Upper lobe of right lung (tissue), 1 donor: ENCODE measurements around the gene NPPC. TPM values are rescaled to one million over a fixed set of nuclear protein-coding genes. Genes with fewer than 3 reads are reported as not detected.

Experiments used
- ATAC-seq: fragments of 200-7000 bp; cut with Tn5 transposase; one replicate; pipeline ENCODE4 v1.9.1; 2020; ENCODE audit warnings: mild to moderate bottlenecking, moderate library complexity
- DNase-seq: peaks from one replicate; pipeline ENCODE4 v3.0.0-alpha.2; 2020
- H3K27ac ChIP-seq: fragments of 200-600 bp; one replicate; pipeline ENCODE4 v1.8.0; 2022
- H3K27me3 ChIP-seq: fragments of 200-600 bp; one replicate; pipeline ENCODE4 v1.8.0; 2022; ENCODE audit warnings: mild to moderate bottlenecking
- H3K36me3 ChIP-seq: fragments of 200-600 bp; one replicate; pipeline ENCODE4 v1.8.0; 2022
- H3K4me1 ChIP-seq: fragments of 200-600 bp; one replicate; pipeline ENCODE4 v1.8.0; 2022
- H3K4me3 ChIP-seq: fragments of 200-600 bp; one replicate; pipeline ENCODE4 v1.8.0; 2022; ENCODE audit warnings: mild to moderate bottlenecking
- H3K9me3 ChIP-seq: fragments of 200-600 bp; one replicate; pipeline ENCODE4 v1.8.0; 2022
- CTCF ChIP-seq: fragments of 200-600 bp; IDR thresholded peaks from one replicate; pipeline ENCODE4 v1.8.0; 2022; ENCODE audit warnings: antibody characterized with exemption
- intact Hi-C: fragments of 100-400 bp; cut with DNase I; formaldehyde crosslinking; loops from one replicate; pipeline ENCODE4 v1.11.0; 2022
- long read RNA-seq: library from polyadenylated mRNA; unstranded; transcript quantifications from one replicate; pipeline ENCODE4 v2.0.0, GENCODE V29; 2021
- total RNA-seq: library from RNA; stranded (reverse); fragmentation: NEBNext Ultra II Directional; extraction: Animal tissue kit (Norgen Biotek cat#: 25700); gene quantifications from one replicate; pipeline ENCODE4 v1.2.1, GENCODE V29; 2021
- donor health status: DM: no; HTN: yes; CAD: no; lungs with severe emphysema.

NPPC gene
- not detected for total RNA-seq
- long read RNA-seq: 0 reads

GRCh38 chr2:231926180-231926741 lies at the start of gene NPPC:
Gene NPPC (minus strand): TSS chr2:231926396. CDS start chr2:231926249, 147 bp downstream.
- intact Hi-C loops: loop anchor here (10.0 kb wide), 1 partner anchor 509 kb away; no protein-coding TSS in a partner anchor
- H3K9me3 ChIP-seq: no peaks in the 10 kb centered on the region
- peaks cover 74% of the 10 kb centered on the region for H3K27me3 ChIP-seq
- DNase-seq (peak; percentile 65), ATAC-seq (peak; percentile 41)
- peak within 1 kb of the TSS; percentile 41 for H3K4me3 ChIP-seq
- no peak within 1 kb of the TSS for H3K27ac ChIP-seq
- TF ChIP-seq CTCF: no peak
- H3K36me3 ChIP-seq: no peaks in the 10 kb centered on the region
- H3K4me1 ChIP-seq: peaks cover 22% of the 10 kb centered on the region

GRCh38 chr2:231975001-231975400 lies 48.8 kb upstream of the NPPC start:
- H3K36me3 ChIP-seq: no peaks in the 10 kb centered on the region
- no peak overlapping the region for H3K27ac ChIP-seq
- no peaks in the 10 kb centered on the region for H3K27me3 ChIP-seq
- intact Hi-C loops: no loop called here
- no peak for TF ChIP-seq CTCF
- no peaks in the 10 kb centered on the region for H3K9me3 ChIP-seq
- H3K4me1 ChIP-seq: no peaks in the 10 kb centered on the region
- no peak overlapping the region for H3K4me3 ChIP-seq
- peak; percentile 49 for ATAC-seq
- DNase-seq: no peak

GRCh38 chr2:231970461-231970860 lies 44.3 kb upstream of the NPPC start:
- ATAC-seq (no peak), DNase-seq (no peak)
- Histone ChIP-seq H3K4me1 (no peaks in the 10 kb centered on the region), H3K27ac (no peak overlapping the region), H3K36me3 (no peaks in the 10 kb centered on the region), H3K4me3 (no peak overlapping the region), H3K9me3 (no peaks in the 10 kb centered on the region), H3K27me3 (no peaks in the 10 kb centered on the region)
- TF ChIP-seq CTCF: no peak
- intact Hi-C loops: no loop called here

- H3K27me3 ChIP-seq: no peaks in the 10 kb centered on the region
- no peak for TF ChIP-seq CTCF
- ATAC-seq (no peak), DNase-seq (no peak)
- H3K9me3 ChIP-seq: no peaks in the 10 kb centered on the region
- no peaks in the 10 kb centered on the region for H3K4me1 ChIP-seq
- no peak overlapping the region for H3K4me3 ChIP-seq
- no peaks in the 10 kb centered on the region for H3K36me3 ChIP-seq
- H3K27ac ChIP-seq: no peak overlapping the region
- intact Hi-C loops: no loop called here
Measured at GRCh38 chr2:231968820-231969219, 42.6 kb upstream of the NPPC start.

- H3K4me3 ChIP-seq: no peak overlapping the region
- no peaks in the 10 kb centered on the region for H3K4me1 ChIP-seq
- intact Hi-C loops: no loop called here
- DNase-seq: no peak
- ATAC-seq: no peak
- H3K36me3 ChIP-seq: no peaks in the 10 kb centered on the region
- no peaks in the 10 kb centered on the region for H3K9me3 ChIP-seq
- H3K27ac ChIP-seq: no peak overlapping the region
- H3K27me3 ChIP-seq: no peaks in the 10 kb centered on the region
- no peak for TF ChIP-seq CTCF
Measured at GRCh38 chr2:231966886-231967285, 40.7 kb upstream of the NPPC start.

- H3K27ac ChIP-seq: peak overlapping the region; percentile 7
- no peak overlapping the region for H3K4me3 ChIP-seq
- no peaks in the 10 kb centered on the region for H3K4me1 ChIP-seq
- H3K9me3 ChIP-seq: no peaks in the 10 kb centered on the region
- H3K27me3 ChIP-seq: no peaks in the 10 kb centered on the region
- H3K36me3 ChIP-seq: no peaks in the 10 kb centered on the region
- TF ChIP-seq CTCF: no peak
- ATAC-seq (peak; percentile 11), DNase-seq (no peak)
- intact Hi-C loops: no loop called here
Measured at GRCh38 chr2:231965102-231965501, 38.9 kb upstream of the NPPC start.
